GM23338 (cell line): Measurements from ENCODE around the gene TMEM120B. TPM values are rescaled to one million over a fixed set of nuclear protein-coding genes. Genes with fewer than 3 reads are reported as not detected.

ENCODE experiments used
- ATAC-seq: fragments of 200-7000 bp; cut with Tn5 transposase; 3 replicates; pipeline ENCODE4 v1.9.1; 2020
- DNase-seq: peaks from one replicate; pipeline ENCODE4 v3.0.0-alpha.2; 2015; ENCODE audit warnings: low spot score
- H2AFZ ChIP-seq: fragments of 200-600 bp; sonication (generic); 2 replicates; pipeline ENCODE4 v1.8.0; 2016; ENCODE audit warnings: antibody characterized with exemption, mild to moderate bottlenecking, moderate library complexity
- H3F3A ChIP-seq: fragments of 200-600 bp; sonication (generic); replicated peaks from 2 replicates; pipeline ENCODE4 v1.8.0; 2017; ENCODE audit warnings: antibody characterized with exemption, mixed run types, low read depth
- H3K27ac ChIP-seq: fragments of 200-600 bp; sonication (generic); 2 replicates; pipeline ENCODE4 v1.6.1; 2016; ENCODE audit warnings: low read depth
- H3K27me3 ChIP-seq: fragments of 200-600 bp; sonication (generic); 2 replicates; pipeline ENCODE4 v1.8.0; 2016; ENCODE audit warnings: mild to moderate bottlenecking, mixed run types, moderate library complexity; ENCODE audit not compliant: insufficient read depth
- H3K36me3 ChIP-seq: fragments of 200-600 bp; sonication (generic); 2 replicates; pipeline ENCODE4 v1.8.0; 2016; ENCODE audit warnings: mild to moderate bottlenecking; ENCODE audit not compliant: insufficient read depth
- H3K4me1 ChIP-seq: fragments of 200-600 bp; sonication (generic); 2 replicates; pipeline ENCODE4 v1.8.0; 2016; ENCODE audit warnings: mild to moderate bottlenecking, moderate library complexity; ENCODE audit not compliant: insufficient read depth
- H3K4me2 ChIP-seq: fragments of 200-600 bp; sonication (generic); 2 replicates; pipeline ENCODE4 v1.7.1; 2017; ENCODE audit warnings: mixed run types
- H3K4me3 ChIP-seq: fragments of 200-600 bp; sonication (generic); 2 replicates; pipeline ENCODE4 v1.6.1; 2016; ENCODE audit warnings: mixed run types
- H3K79me2 ChIP-seq: fragments of 200-600 bp; sonication (generic); replicated peaks from 2 replicates; pipeline ENCODE4 v1.8.0; 2017; ENCODE audit warnings: mild to moderate bottlenecking; ENCODE audit not compliant: insufficient read depth
- H3K9me2 ChIP-seq: fragments of 200-600 bp; sonication (generic); 2 replicates; pipeline ENCODE4 v1.8.0; 2017; ENCODE audit not compliant: insufficient read depth
- H4K20me1 ChIP-seq: fragments of 200-600 bp; sonication (generic); replicated peaks from 2 replicates; pipeline ENCODE4 v1.8.0; 2017; ENCODE audit warnings: mild to moderate bottlenecking; ENCODE audit not compliant: insufficient read depth
- H3K27ac Mint-ChIP-seq: 2 replicates; pipeline ENCODE4 v1.8.0; 2020; ENCODE audit warnings: inconsistent platforms, mild to moderate bottlenecking, moderate library complexity, mixed read lengths
- H3K27me3 Mint-ChIP-seq: 3 replicates; pipeline ENCODE4 v1.8.0; 2022; ENCODE audit warnings: low read depth, mild to moderate bottlenecking, moderate library complexity, mixed read lengths, inconsistent platforms; ENCODE audit not compliant: insufficient read depth, poor library complexity
- H3K36me3 Mint-ChIP-seq: 3 replicates; pipeline ENCODE4 v1.8.0; 2021; ENCODE audit warnings: low read depth, mild to moderate bottlenecking, inconsistent platforms, moderate library complexity, mixed read lengths
- H3K4me1 Mint-ChIP-seq: 3 replicates; pipeline ENCODE4 v1.8.0; 2020; ENCODE audit warnings: mild to moderate bottlenecking, inconsistent platforms, mixed read lengths
- H3K4me3 Mint-ChIP-seq: 3 replicates; pipeline ENCODE4 v1.8.0; 2021; ENCODE audit warnings: moderate library complexity, mild to moderate bottlenecking, inconsistent platforms, mixed read lengths
- H3K9me3 Mint-ChIP-seq: 3 replicates; pipeline ENCODE4 v1.8.0; 2020; ENCODE audit warnings: moderate library complexity, mild to moderate bottlenecking, inconsistent platforms, mixed read lengths
- CREB1 ChIP-seq: fragments of 250-450 bp; sonication (Bioruptor Pico); IDR thresholded peaks from 2 replicates; pipeline ENCODE4 v1.5.0; 2020; ENCODE audit warnings: low read depth, mild to moderate bottlenecking, moderate library complexity
- EZH2phosphoT487 ChIP-seq: fragments of 200-600 bp; sonication (generic); IDR thresholded peaks from one replicate; pipeline ENCODE4 v1.8.1; 2018; ENCODE audit warnings: antibody characterized with exemption; ENCODE audit not compliant: unreplicated experiment
- NANOG ChIP-seq: IDR thresholded peaks from 2 replicates; pipeline ENCODE4 v1.6.1; 2016; ENCODE audit warnings: antibody characterized with exemption, borderline replicate concordance
- POLR2AphosphoS5 ChIP-seq: IDR thresholded peaks from 2 replicates; pipeline ENCODE4 v1.6.1; 2016; ENCODE audit warnings: antibody characterized with exemption, low read depth
- REST ChIP-seq: IDR thresholded peaks from one replicate; pipeline ENCODE4 v1.6.1; 2018; ENCODE audit warnings: antibody characterized with exemption; ENCODE audit not compliant: unreplicated experiment
- STAT1 ChIP-seq: IDR thresholded peaks from one replicate; pipeline ENCODE4 v1.6.1; 2016; ENCODE audit warnings: antibody characterized with exemption; ENCODE audit not compliant: unreplicated experiment
- ZNF114 ChIP-seq: fragments of 250-450 bp; sonication (Bioruptor Pico); IDR thresholded peaks from 2 replicates; pipeline ENCODE4 v1.5.0; 2020; ENCODE audit warnings: mild to moderate bottlenecking, moderate library complexity
- ZNF331 ChIP-seq: fragments of 250-450 bp; sonication (Bioruptor Pico); IDR thresholded peaks from 2 replicates; pipeline ENCODE4 v1.5.0; 2020; ENCODE audit warnings: low read depth, mild to moderate bottlenecking, moderate library complexity
- ZNF462 ChIP-seq: fragments of 250-450 bp; sonication (Bioruptor Pico); IDR thresholded peaks from 2 replicates; pipeline ENCODE4 v1.5.0; 2020; ENCODE audit warnings: mild to moderate bottlenecking, moderate library complexity
- polyA plus RNA-seq: library from polyadenylated mRNA; unstranded; fragments of >200 nt; fragmentation: Nextera tagmentation; extraction: Ambion mirVana; gene quantifications from 2 replicates; pipeline ENCODE4 v1.2.1, GENCODE V29; 2016
- total RNA-seq: library from RNA; depleted of rRNA; stranded (reverse); fragments of >200 nt; shearing (Covaris generic); gene quantifications from 2 replicates; pipeline ENCODE4 v1.2.3, GENCODE V29; 2014

TMEM120B gene
- total and polyA plus RNA-seq, 2 experiments from 2014 or later, result 15.0 to 36.0 TPM

- Histone ChIP-seq H3F3A (peaks cover 40% of the 10 kb centered on the region), H4K20me1 (peaks cover 9% of the 10 kb centered on the region; the same call in 1 of the 2 replicates), H3K27ac (peak overlapping the region; percentile 86), H3K79me2 (peaks cover 44% of the 10 kb centered on the region), H3K4me1 (peaks cover 35% of the 10 kb centered on the region), H3K9me2 (no peaks in the 10 kb centered on the region), H3K36me3 (no peaks in the 10 kb centered on the region), H3K4me3 (peak overlapping the region; percentile 53; the same call in 1 of the 2 replicates), H3K27me3 (no peaks in the 10 kb centered on the region), H2AFZ (no peak overlapping the region), H3K4me2 (peak overlapping the region; percentile 82)
- Mint-ChIP-seq H3K36me3 (peaks cover 49% of the 10 kb centered on the region), H3K4me3 (peak overlapping the region; percentile 67), H3K27me3 (peaks cover 43% of the 10 kb centered on the region), H3K4me1 (peaks cover 45% of the 10 kb centered on the region), H3K27ac (peak overlapping the region; percentile 45; the same call in 1 of the 2 replicates), H3K9me3 (peaks cover 5% of the 10 kb centered on the region; the same call in 2 of the 3 replicates)
- DNase-seq, result peak; percentile 49
- no peak for ATAC-seq
- 0 out of 2 replicates have a peak, but pooled peaks have one; percentile 33 for TF ChIP-seq POLR2AphosphoS5
- no peak for TF ChIP-seq ZNF114 (CRISPR knock-in tag)
These were observed 85.6 kb downstream of the TMEM120B start for GRCh38 chr12:121797937-121798786.

GRCh38 chr12:121798787-121799155 lies 86.2 kb downstream of the TMEM120B start:
- TF ChIP-seq CREB1 (CRISPR knock-in tag) (no peak), STAT1 (no peak), REST (no peak), ZNF331 (CRISPR knock-in tag) (no peak), EZH2phosphoT487 (no peak), ZNF462 (CRISPR knock-in tag) (no peak), NANOG (no peak)

More at GRCh38 chr12:121798787-121799155, 86.2 kb downstream of the TMEM120B start:
- Histone ChIP-seq H3K79me2 (peaks cover 44% of the 10 kb centered on the region), H3K27me3 (no peaks in the 10 kb centered on the region), H4K20me1 (peaks cover 9% of the 10 kb centered on the region; the same call in 1 of the 2 replicates), H2AFZ (no peak overlapping the region), H3F3A (peaks cover 40% of the 10 kb centered on the region), H3K9me2 (no peaks in the 10 kb centered on the region), H3K4me3 (peak overlapping the region; percentile 53; the same call in 1 of the 2 replicates), H3K36me3 (no peaks in the 10 kb centered on the region), H3K4me1 (peaks cover 35% of the 10 kb centered on the region), H3K27ac (peak overlapping the region; percentile 86), H3K4me2 (peak overlapping the region; percentile 82)
- peaks cover 45% of the 10 kb centered on the region for H3K4me1 Mint-ChIP-seq
- peaks cover 43% of the 10 kb centered on the region for H3K27me3 Mint-ChIP-seq
- H3K9me3 Mint-ChIP-seq, result peaks cover 5% of the 10 kb centered on the region; the same call in 2 of the 3 replicates
- H3K27ac Mint-ChIP-seq, result 0 out of 2 replicates have a peak overlapping the region, but pooled peaks have one; percentile 45
- peaks cover 49% of the 10 kb centered on the region for H3K36me3 Mint-ChIP-seq
- DNase-seq, result no peak
- ATAC-seq, result no peak
- peak overlapping the region; percentile 67 for H3K4me3 Mint-ChIP-seq
